PC-9 (cell line): ENCODE results near the gene NUP210. TPM values are rescaled to one million over a fixed set of nuclear protein-coding genes. Genes with fewer than 3 reads are reported as not detected.

Experiments used
- BruUV-seq: library from RNA; stranded (reverse); fragments of 400-500 nt; replicated peaks from 2 replicates; lab custom pipeline; 2021; lab: Mats Ljungman, UMichigan
- CTCF ChIA-PET: fragments of 300-600 bp; sonication (Branson Sonifier 250); formaldehyde crosslinking; loops from one replicate; lab custom pipeline; 2022; ENCODE audit warnings: antibody characterized with exemption; lab: Charles Lee
- POLR2A ChIA-PET: fragments of 300-600 bp; sonication (Branson Sonifier 250); formaldehyde crosslinking; loops from one replicate; lab custom pipeline; 2022; ENCODE audit warnings: antibody characterized with exemption; ENCODE audit not compliant: unreplicated experiment; lab: Charles Lee
- DNase-seq, 2 experiments: peaks; one replicate each; pipeline versions ENCODE4 v3.0.0 to v3.0.0-alpha.2; 2015 to 2022; ENCODE audit warnings: mixed read lengths in 1 of 2
- H2AFZ ChIP-seq: fragments of 200-600 bp; sonication (generic); 2 replicates; pipeline ENCODE4 v1.8.1; 2017; ENCODE audit warnings: antibody characterized with exemption
- H3F3A ChIP-seq: fragments of 200-600 bp; sonication (generic); 2 replicates; pipeline ENCODE4 v1.8.1; 2017; ENCODE audit warnings: antibody characterized with exemption, mild to moderate bottlenecking, low read depth; ENCODE audit not compliant: insufficient read depth
- H3K27ac ChIP-seq: fragments of 200-600 bp; sonication (generic); 2 replicates; pipeline ENCODE4 v1.6.1; 2016; ENCODE audit warnings: mixed run types
- H3K27me3 ChIP-seq: fragments of 200-600 bp; sonication (generic); 2 replicates; pipeline ENCODE4 v1.6.1; 2016; ENCODE audit warnings: low read depth, mixed run types; ENCODE audit not compliant: insufficient read depth
- H3K36me3 ChIP-seq: fragments of 200-600 bp; sonication (generic); 2 replicates; pipeline ENCODE4 v1.6.1; 2016; ENCODE audit warnings: low read depth, mixed run types
- H3K4me1 ChIP-seq: fragments of 200-600 bp; sonication (generic); replicated peaks from 2 replicates; pipeline ENCODE4 v1.6.1; 2016; ENCODE audit warnings: mixed run types; ENCODE audit not compliant: insufficient read depth
- H3K4me2 ChIP-seq: fragments of 200-600 bp; sonication (generic); 2 replicates; pipeline ENCODE4 v1.6.1; 2017; ENCODE audit warnings: mixed run types
- H3K4me3 ChIP-seq: fragments of 200-600 bp; sonication (generic); 2 replicates; pipeline ENCODE4 v1.6.1; 2016; ENCODE audit warnings: mixed run types
- H3K79me2 ChIP-seq: fragments of 200-600 bp; sonication (generic); 2 replicates; pipeline ENCODE4 v1.6.1; 2017; ENCODE audit warnings: low read depth, mixed run types
- H3K9me2 ChIP-seq: fragments of 200-600 bp; sonication (generic); 2 replicates; pipeline ENCODE4 v1.8.1; 2017; ENCODE audit warnings: mild to moderate bottlenecking; ENCODE audit not compliant: insufficient read depth
- H3K9me3 ChIP-seq: fragments of 200-600 bp; sonication (generic); 2 replicates; pipeline ENCODE4 v1.8.1; 2016; ENCODE audit warnings: low read depth; ENCODE audit not compliant: insufficient read depth
- H4K20me1 ChIP-seq: fragments of 200-600 bp; sonication (generic); 2 replicates; pipeline ENCODE4 v1.8.1; 2017; ENCODE audit not compliant: insufficient read depth
- EZH2 ChIP-seq: fragments of 200-600 bp; sonication (generic); IDR thresholded peaks from 2 replicates; pipeline ENCODE4 v1.8.0; 2017; ENCODE audit warnings: antibody characterized with exemption, low read depth
- intact Hi-C: fragments of 100-400 bp; cut with micrococcal nuclease; formaldehyde crosslinking; loops from one replicate; pipeline ENCODE4 v1.10.0; 2022; ENCODE audit not compliant: unreplicated experiment
- total RNA-seq: library from RNA; stranded (reverse); gene quantifications from 2 replicates; pipeline ENCODE4 v1.2.3, GENCODE V29; 2021
- TF ChIP-seq, protein P1 (sequence below): fragments of 200-600 bp; sonication (generic); conservative IDR thresholded peaks from 2 replicates; pipeline ENCODE4 v1.6.1; 2017; ENCODE audit warnings: mixed run types, antibody characterized with exemption, mild to moderate bottlenecking, moderate library complexity

Gene NUP210
- total RNA-seq, 1 experiment from 2014 or later: 84.0 TPM

DNA sequence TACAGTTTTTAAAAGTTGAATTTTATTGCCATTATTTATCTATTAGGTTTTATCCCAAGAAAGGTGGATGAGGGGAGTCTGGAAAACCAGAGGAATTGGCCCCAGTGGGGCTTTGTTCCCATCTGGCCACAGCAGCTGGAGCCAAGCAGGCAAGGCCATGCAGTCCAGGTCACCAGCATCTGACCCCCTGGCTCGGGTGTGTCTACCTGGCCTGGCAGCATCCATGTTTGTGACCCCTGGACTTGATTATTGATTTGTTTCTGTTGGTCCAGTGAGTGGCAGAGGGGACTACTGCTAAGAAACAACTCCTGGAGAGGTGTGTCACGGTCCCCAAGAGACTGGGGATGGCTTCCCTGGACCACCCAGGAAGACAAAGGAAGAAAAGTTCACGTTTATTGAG lies 111.1 kb downstream of the NUP210 start:
- no TSS peak for BruUV-seq
- no peaks in the 10 kb centered on the region for H3K4me1 ChIP-seq
- POLR2A ChIA-PET: no interaction called here
- no peaks in the 10 kb centered on the region for H4K20me1 ChIP-seq
- no peak overlapping the region for H3K4me3 ChIP-seq
- H3K4me2 ChIP-seq: no peak overlapping the region
- H3F3A ChIP-seq: peaks cover 6% of the 10 kb centered on the region
- no peaks in the 10 kb centered on the region for H3K36me3 ChIP-seq
- CTCF ChIA-PET: no interaction called here
- no peak overlapping the region for H2AFZ ChIP-seq
- DNase-seq: no peak
- intact Hi-C loops: no loop called here
- H3K79me2 ChIP-seq: no peaks in the 10 kb centered on the region
- no peaks in the 10 kb centered on the region for H3K9me3 ChIP-seq
- no peak overlapping the region for H3K27ac ChIP-seq
- TF ChIP-seq, protein P1, sequence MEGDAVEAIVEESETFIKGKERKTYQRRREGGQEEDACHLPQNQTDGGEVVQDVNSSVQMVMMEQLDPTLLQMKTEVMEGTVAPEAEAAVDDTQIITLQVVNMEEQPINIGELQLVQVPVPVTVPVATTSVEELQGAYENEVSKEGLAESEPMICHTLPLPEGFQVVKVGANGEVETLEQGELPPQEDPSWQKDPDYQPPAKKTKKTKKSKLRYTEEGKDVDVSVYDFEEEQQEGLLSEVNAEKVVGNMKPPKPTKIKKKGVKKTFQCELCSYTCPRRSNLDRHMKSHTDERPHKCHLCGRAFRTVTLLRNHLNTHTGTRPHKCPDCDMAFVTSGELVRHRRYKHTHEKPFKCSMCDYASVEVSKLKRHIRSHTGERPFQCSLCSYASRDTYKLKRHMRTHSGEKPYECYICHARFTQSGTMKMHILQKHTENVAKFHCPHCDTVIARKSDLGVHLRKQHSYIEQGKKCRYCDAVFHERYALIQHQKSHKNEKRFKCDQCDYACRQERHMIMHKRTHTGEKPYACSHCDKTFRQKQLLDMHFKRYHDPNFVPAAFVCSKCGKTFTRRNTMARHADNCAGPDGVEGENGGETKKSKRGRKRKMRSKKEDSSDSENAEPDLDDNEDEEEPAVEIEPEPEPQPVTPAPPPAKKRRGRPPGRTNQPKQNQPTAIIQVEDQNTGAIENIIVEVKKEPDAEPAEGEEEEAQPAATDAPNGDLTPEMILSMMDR: no peak
- TF ChIP-seq EZH2: no peak
- H3K9me2 ChIP-seq: no peaks in the 10 kb centered on the region
- no peaks in the 10 kb centered on the region for H3K27me3 ChIP-seq

DNA sequence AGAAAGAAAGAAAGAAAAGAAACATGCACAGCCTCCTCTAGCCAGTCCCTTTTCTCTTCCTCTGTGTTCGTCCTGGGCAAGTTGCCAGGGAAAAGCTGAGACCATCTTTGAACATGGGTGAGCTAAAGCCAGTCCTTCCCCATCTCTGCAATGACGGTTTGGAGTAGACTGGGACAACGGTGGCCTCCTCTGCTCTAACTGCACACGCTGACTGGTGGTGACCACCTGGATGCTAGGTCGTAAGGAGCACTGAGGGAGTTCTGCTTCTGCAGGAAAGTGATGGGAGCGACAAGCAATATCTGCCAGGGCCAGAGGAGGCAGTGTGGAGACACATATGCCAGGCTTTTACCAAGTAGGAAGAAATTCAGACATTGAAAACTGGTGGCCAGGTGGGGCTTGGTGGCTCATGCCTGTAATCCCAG lies 111.7 kb downstream of the NUP210 start:
- no peaks in the 10 kb centered on the region for H3K9me2 ChIP-seq
- no peaks in the 10 kb centered on the region for H3K36me3 ChIP-seq
- TF ChIP-seq EZH2: no peak
- TF ChIP-seq, protein P1: peak; percentile 71
- no peaks in the 10 kb centered on the region for H3K27me3 ChIP-seq
- POLR2A ChIA-PET: no interaction called here
- no peaks in the 10 kb centered on the region for H4K20me1 ChIP-seq
- BruUV-seq: no TSS peak
- H3K4me3 ChIP-seq: no peak overlapping the region
- peaks cover 6% of the 10 kb centered on the region for H3F3A ChIP-seq
- DNase-seq: peak; percentile 7 to 37
- no peak overlapping the region for H3K4me2 ChIP-seq
- H2AFZ ChIP-seq: no peak overlapping the region
- H3K27ac ChIP-seq: no peak overlapping the region
- H3K4me1 ChIP-seq: no peaks in the 10 kb centered on the region
- intact Hi-C loops: no loop called here
- H3K9me3 ChIP-seq: no peaks in the 10 kb centered on the region
- no peaks in the 10 kb centered on the region for H3K79me2 ChIP-seq
- CTCF ChIA-PET: no interaction called here

DNA sequence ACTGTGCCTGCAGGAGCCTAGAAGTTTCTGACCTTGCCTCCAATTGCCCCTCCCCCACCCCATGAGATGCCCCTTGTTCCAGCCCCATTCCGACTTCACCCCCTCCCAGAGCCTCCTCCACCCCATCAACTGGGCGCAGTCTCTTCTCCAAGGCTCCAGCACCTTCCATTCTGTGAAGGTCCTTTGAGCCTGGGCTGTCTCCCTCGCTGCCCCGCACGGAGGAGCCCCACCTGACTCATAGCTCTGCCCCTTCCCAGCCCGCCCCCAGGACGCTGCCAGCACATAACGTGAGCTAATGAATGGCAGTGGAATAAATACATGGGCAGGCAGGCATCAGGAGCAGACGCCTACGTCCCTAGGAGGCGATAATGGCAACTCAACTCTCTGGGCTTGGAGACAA lies 113.1 kb downstream of the NUP210 start:
- intact Hi-C loops: no loop called here
- peaks cover 9% of the 10 kb centered on the region for H3F3A ChIP-seq
- H3K9me2 ChIP-seq: no peaks in the 10 kb centered on the region
- H2AFZ ChIP-seq: no peak overlapping the region
- no peaks in the 10 kb centered on the region for H4K20me1 ChIP-seq
- no peak for DNase-seq
- no peaks in the 10 kb centered on the region for H3K36me3 ChIP-seq
- H3K27ac ChIP-seq: no peak overlapping the region
- H3K4me1 ChIP-seq: no peaks in the 10 kb centered on the region
- H3K27me3 ChIP-seq: no peaks in the 10 kb centered on the region
- no peak for TF ChIP-seq EZH2
- H3K9me3 ChIP-seq: no peaks in the 10 kb centered on the region
- CTCF ChIA-PET: interaction anchor here (0.8 kb wide), 1 partner anchor 341 kb away, joined by 3 read pairs; no protein-coding TSS in a partner anchor
- POLR2A ChIA-PET: no interaction called here
- H3K4me3 ChIP-seq: no peak overlapping the region
- H3K79me2 ChIP-seq: no peaks in the 10 kb centered on the region
- no TSS peak for BruUV-seq
- no peak overlapping the region for H3K4me2 ChIP-seq

DNA sequence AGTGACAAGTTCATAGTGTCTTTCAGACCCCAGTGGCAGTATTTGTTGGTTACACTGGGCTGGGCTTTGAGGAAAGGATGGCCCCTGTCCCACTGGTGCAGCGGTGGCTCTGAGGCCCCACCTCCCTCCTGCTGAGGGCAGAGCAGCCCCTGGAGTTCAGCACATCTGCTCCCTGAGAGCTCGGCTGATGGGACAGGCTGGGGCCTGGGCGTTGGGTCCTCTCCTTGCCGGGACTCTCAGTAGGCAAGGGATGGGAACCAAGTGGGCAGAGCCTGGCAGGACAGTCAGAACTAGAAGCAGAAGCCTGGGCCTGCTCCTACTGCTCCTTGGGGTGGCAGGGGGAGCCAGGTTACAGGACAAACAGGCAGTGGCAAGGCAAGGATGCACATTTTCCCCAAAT lies 114.5 kb downstream of the NUP210 start:
- intact Hi-C loops: no loop called here
- H3F3A ChIP-seq: peaks cover 13% of the 10 kb centered on the region
- H2AFZ ChIP-seq: no peak overlapping the region
- H3K4me1 ChIP-seq: peaks cover 5% of the 10 kb centered on the region; the same call in 1 of the 2 replicates
- no peak overlapping the region for H3K4me3 ChIP-seq
- BruUV-seq: no TSS peak
- no peaks in the 10 kb centered on the region for H3K27me3 ChIP-seq
- H4K20me1 ChIP-seq: no peaks in the 10 kb centered on the region
- DNase-seq: no peak
- H3K27ac ChIP-seq: no peak overlapping the region
- no peaks in the 10 kb centered on the region for H3K36me3 ChIP-seq
- no peak overlapping the region for H3K4me2 ChIP-seq
- CTCF ChIA-PET: no interaction called here
- no peak for TF ChIP-seq EZH2
- TF ChIP-seq, protein P1: no peak
- no peaks in the 10 kb centered on the region for H3K79me2 ChIP-seq
- POLR2A ChIA-PET: interaction anchor here (0.6 kb wide), 1 partner anchor 210 kb away, joined by 4 read pairs; no protein-coding TSS in a partner anchor
- no peaks in the 10 kb centered on the region for H3K9me2 ChIP-seq
- no peaks in the 10 kb centered on the region for H3K9me3 ChIP-seq
